ENCODE measurements around the gene PDF.

DNA sequence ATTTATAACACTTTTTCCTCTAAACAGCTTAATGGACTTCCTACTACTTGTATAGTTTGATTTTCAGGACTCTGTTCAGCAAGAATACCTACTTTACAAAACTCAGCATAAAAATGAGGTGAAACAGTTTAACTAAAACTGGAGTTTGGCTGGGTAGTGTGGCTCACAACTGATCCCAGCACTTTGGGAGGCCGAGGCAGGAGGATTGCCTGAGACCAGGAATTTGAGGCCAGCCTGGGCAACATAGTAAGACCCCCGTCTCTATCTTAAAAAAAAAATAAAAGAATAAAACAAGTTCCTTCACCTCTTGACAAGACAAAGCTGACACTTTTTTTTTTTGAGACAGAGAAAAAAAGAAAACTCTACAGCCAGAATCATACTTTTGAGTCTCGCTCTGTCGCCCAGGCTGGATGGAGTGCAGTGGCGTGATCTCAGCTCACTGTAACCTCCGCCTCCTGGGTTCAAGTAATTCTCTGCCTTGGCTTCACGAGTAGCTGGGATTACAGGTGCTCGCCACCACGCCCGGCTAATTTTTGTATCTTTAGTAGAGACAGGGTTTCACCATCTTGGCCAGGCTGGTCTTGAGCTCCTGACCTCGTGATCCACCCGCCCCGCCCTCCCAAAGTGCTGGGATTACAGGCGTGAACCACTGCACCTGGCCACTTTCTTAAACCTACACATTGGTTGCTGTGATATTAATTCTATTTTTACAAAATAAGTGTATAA, 2.6 kb downstream of the PDF start:
- TF ChIP-seq, protein P1, sequence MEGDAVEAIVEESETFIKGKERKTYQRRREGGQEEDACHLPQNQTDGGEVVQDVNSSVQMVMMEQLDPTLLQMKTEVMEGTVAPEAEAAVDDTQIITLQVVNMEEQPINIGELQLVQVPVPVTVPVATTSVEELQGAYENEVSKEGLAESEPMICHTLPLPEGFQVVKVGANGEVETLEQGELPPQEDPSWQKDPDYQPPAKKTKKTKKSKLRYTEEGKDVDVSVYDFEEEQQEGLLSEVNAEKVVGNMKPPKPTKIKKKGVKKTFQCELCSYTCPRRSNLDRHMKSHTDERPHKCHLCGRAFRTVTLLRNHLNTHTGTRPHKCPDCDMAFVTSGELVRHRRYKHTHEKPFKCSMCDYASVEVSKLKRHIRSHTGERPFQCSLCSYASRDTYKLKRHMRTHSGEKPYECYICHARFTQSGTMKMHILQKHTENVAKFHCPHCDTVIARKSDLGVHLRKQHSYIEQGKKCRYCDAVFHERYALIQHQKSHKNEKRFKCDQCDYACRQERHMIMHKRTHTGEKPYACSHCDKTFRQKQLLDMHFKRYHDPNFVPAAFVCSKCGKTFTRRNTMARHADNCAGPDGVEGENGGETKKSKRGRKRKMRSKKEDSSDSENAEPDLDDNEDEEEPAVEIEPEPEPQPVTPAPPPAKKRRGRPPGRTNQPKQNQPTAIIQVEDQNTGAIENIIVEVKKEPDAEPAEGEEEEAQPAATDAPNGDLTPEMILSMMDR (IDR thresholded peaks at IDR 0.05; ENCODE audit: insufficient read depth, low read length), result no peak
- TF ChIP-seq, protein P2, sequence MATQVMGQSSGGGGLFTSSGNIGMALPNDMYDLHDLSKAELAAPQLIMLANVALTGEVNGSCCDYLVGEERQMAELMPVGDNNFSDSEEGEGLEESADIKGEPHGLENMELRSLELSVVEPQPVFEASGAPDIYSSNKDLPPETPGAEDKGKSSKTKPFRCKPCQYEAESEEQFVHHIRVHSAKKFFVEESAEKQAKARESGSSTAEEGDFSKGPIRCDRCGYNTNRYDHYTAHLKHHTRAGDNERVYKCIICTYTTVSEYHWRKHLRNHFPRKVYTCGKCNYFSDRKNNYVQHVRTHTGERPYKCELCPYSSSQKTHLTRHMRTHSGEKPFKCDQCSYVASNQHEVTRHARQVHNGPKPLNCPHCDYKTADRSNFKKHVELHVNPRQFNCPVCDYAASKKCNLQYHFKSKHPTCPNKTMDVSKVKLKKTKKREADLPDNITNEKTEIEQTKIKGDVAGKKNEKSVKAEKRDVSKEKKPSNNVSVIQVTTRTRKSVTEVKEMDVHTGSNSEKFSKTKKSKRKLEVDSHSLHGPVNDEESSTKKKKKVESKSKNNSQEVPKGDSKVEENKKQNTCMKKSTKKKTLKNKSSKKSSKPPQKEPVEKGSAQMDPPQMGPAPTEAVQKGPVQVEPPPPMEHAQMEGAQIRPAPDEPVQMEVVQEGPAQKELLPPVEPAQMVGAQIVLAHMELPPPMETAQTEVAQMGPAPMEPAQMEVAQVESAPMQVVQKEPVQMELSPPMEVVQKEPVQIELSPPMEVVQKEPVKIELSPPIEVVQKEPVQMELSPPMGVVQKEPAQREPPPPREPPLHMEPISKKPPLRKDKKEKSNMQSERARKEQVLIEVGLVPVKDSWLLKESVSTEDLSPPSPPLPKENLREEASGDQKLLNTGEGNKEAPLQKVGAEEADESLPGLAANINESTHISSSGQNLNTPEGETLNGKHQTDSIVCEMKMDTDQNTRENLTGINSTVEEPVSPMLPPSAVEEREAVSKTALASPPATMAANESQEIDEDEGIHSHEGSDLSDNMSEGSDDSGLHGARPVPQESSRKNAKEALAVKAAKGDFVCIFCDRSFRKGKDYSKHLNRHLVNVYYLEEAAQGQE (IDR thresholded peaks at IDR 0.05; ENCODE audit: insufficient replicate concordance, low read depth), result no peak
- no peak for TF ChIP-seq POLR2AphosphoS5 (IDR thresholded peaks at IDR 0.05; ENCODE audit: low read depth)
- no peak for TF ChIP-seq SPI1 (IDR thresholded peaks at IDR 0.05; ENCODE audit: borderline replicate concordance, low read depth)
